ENCODE measurements around the gene HDGF.

The HDGF gene

DNA sequence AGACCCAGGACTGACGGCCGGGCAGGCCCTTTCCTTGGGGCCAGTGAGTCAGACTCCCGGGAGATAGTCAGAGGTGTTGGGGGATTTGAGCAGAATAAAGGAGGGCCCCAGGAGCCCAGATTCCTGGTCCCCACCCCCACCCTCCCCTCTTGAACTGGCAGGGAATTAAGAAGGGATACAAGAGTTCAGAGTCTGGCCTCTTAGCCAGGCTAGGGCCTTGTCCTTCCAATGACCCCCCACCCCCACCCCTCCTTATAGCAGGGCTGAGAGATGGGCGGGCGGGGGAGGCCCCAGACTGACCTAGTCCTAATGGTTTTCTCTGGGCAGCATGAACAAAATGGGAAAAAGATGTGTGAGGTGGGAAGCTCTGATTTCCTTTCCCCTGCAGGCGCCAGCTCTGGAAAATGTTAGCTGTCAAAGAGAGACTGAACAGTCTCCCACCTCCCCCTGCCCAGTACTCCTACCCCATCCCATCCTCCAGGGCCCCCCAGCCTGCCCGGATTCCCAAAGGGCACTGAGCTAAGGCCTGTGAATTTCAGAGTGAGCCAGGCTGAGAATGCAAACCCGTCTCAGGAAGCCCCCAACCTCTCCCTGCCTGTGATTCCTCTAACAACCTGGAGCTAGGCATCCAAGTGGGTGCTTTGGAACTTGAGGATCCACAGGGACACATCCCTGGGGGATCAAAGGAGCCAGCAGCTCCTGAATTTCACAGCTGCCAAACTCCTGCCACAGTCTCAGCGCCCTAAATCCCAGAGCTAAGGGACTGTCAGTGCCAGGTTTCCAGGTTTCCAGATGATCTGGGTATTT, 40.3 kb downstream of the HDGF start:
- TF ChIP-seq HDGF (IDR thresholded peaks at IDR 0.05; ENCODE audit: borderline replicate concordance): no peak
- no peak for TF ChIP-seq TARDBP (IDR thresholded peaks at IDR 0.05)
- TF ChIP-seq BHLHE40 (IDR thresholded peaks at IDR 0.05; ENCODE audit: borderline replicate concordance): no peak
- TF ChIP-seq FOXA1 (IDR thresholded peaks at IDR 0.05): no peak
- TF ChIP-seq SP1 (IDR thresholded peaks at IDR 0.05): no peak
- no peak for TF ChIP-seq CTBP1 (IDR thresholded peaks at IDR 0.05; ENCODE audit: borderline replicate concordance)
- ChIA-PET CTCF (interaction anchor here (0.8 to 20.6 kb wide), 8 partner anchors 9 to 181 kb away, joined by 3 to 429 read pairs (median 4); partner anchors contain the start of genes ISG20L2 and METTL25B), POLR2A (interaction anchor here (0.7 to 3.1 kb wide), 5 partner anchors 15 to 119 kb away, joined by 3 to 18 read pairs (median 4); partner anchors contain the start of genes ISG20L2, METTL25B and NAXE)
- no peak for DNase-seq (ENCODE audit: extremely low spot score)

DNA sequence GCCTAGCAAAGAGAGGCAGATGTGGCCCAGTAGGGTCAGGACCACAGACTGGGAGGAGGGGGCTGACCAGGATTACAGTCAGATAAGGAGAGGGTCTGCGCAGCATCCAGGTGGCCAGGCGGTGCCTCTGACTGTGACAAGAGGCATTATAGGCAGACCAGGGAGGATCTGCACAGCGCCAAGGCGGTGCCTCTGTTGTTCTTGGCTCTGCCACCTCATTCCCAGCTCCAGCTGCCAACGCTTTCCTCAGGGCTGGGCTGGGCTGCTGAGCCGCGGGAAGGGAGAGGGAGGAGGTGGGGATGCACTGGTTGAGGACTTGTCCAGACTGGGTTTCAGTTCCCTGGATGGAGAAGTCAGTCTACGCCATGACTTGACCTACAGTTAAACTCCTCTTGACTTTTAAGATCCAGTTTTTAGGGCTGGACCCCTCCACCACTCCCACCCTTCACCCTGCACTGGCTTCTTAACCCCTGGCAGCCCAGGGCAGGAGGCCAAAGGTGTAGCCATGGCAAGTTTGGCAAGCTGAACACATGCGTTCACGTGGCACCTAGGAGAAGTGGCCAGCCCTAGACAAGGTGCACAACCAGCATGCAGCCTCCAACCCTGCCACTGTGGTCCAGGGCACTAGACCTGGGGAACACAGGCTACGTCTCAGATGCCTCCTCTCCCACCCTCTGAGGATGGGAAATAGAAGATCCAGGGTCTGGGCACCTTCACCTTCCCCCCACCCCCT, 41.6 kb downstream of the HDGF start:
- TF ChIP-seq, protein P1, sequence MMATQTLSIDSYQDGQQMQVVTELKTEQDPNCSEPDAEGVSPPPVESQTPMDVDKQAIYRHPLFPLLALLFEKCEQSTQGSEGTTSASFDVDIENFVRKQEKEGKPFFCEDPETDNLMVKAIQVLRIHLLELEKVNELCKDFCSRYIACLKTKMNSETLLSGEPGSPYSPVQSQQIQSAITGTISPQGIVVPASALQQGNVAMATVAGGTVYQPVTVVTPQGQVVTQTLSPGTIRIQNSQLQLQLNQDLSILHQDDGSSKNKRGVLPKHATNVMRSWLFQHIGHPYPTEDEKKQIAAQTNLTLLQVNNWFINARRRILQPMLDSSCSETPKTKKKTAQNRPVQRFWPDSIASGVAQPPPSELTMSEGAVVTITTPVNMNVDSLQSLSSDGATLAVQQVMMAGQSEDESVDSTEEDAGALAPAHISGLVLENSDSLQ (IDR thresholded peaks at IDR 0.05): no peak
- TF ChIP-seq CTBP1 (IDR thresholded peaks at IDR 0.05; ENCODE audit: borderline replicate concordance) (no peak), SP1 (IDR thresholded peaks at IDR 0.05) (no peak), FOXK2 (IDR thresholded peaks at IDR 0.05) (no peak), TARDBP (IDR thresholded peaks at IDR 0.05) (no peak), FOXA1 (IDR thresholded peaks at IDR 0.05) (no peak), LEF1 (IDR thresholded peaks at IDR 0.05; ENCODE audit: borderline replicate concordance) (no peak), L3MBTL2 (conservative IDR thresholded peaks at IDR 0.05) (no peak), ELF4 (IDR thresholded peaks at IDR 0.05) (no peak), BHLHE40 (IDR thresholded peaks at IDR 0.05; ENCODE audit: borderline replicate concordance) (no peak), SUZ12 (IDR thresholded peaks at IDR 0.05) (no peak), NFRKB (IDR thresholded peaks at IDR 0.05) (no peak), ZNF384 (IDR thresholded peaks at IDR 0.05) (no peak), HDGF (IDR thresholded peaks at IDR 0.05; ENCODE audit: borderline replicate concordance) (no peak), ARNT (IDR thresholded peaks at IDR 0.05) (no peak), FOXM1 (IDR thresholded peaks at IDR 0.05; ENCODE audit: borderline replicate concordance) (no peak)
- CTCF ChIA-PET: interaction anchor here (1.8 to 20.6 kb wide), 3 partner anchors 16 to 50 kb away, joined by 6 to 429 read pairs (median 22); no protein-coding TSS in a partner anchor
- no peak for DNase-seq (ENCODE audit: extremely low spot score)
- POLR2A ChIA-PET: interaction anchor here (1.1 to 3.1 kb wide), 3 partner anchors 16 to 20 kb away, joined by 4 to 18 read pairs (median 5); partner anchors contain the start of genes ISG20L2 and METTL25B

DNA sequence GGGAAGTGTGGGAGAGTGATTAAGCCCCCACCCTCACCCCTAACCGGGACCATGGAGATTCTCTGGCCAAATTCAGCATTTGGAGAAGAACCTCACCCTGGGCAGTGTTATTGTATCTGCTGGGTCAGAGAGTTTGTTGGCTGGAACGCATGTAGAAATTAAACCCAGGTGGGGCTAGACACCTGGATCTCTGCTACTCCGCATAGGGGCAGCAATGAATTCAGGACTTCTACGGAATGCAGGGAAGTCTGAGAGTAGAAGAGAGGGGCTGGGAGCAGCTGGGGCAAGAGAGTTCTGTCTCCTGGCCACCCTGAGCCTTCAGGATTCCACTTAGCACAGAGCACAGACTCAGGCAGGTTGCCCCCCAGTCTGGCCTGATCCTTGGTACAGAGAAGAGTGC, 42.4 kb downstream of the HDGF start:
- no peak for DNase-seq (ENCODE audit: extremely low spot score)
- ChIA-PET POLR2A (interaction anchor here (1.0 to 9.5 kb wide), 3 partner anchors 18 to 48 kb away, joined by 3 to 120 read pairs (median 72); partner anchors contain the start of genes ISG20L2 and METTL25B), CTCF (interaction anchor here (0.6 to 20.6 kb wide), 3 partner anchors 18 to 31 kb away, joined by 3 to 429 read pairs (median 67); partner anchors contain the start of genes ISG20L2 and METTL25B)
- TF ChIP-seq BHLHE40 (IDR thresholded peaks at IDR 0.05; ENCODE audit: borderline replicate concordance) (no peak), ZNF384 (IDR thresholded peaks at IDR 0.05) (no peak), HDGF (IDR thresholded peaks at IDR 0.05; ENCODE audit: borderline replicate concordance) (no peak), TARDBP (IDR thresholded peaks at IDR 0.05) (no peak), SUZ12 (IDR thresholded peaks at IDR 0.05) (no peak), ARNT (IDR thresholded peaks at IDR 0.05) (no peak), FOXM1 (IDR thresholded peaks at IDR 0.05; ENCODE audit: borderline replicate concordance) (no peak), SP1 (IDR thresholded peaks at IDR 0.05) (no peak), CTBP1 (IDR thresholded peaks at IDR 0.05; ENCODE audit: borderline replicate concordance) (no peak), FOXK2 (IDR thresholded peaks at IDR 0.05) (no peak), ELF4 (IDR thresholded peaks at IDR 0.05) (no peak), L3MBTL2 (conservative IDR thresholded peaks at IDR 0.05) (no peak)
- TF ChIP-seq, protein P1 (IDR thresholded peaks at IDR 0.05): no peak

DNA sequence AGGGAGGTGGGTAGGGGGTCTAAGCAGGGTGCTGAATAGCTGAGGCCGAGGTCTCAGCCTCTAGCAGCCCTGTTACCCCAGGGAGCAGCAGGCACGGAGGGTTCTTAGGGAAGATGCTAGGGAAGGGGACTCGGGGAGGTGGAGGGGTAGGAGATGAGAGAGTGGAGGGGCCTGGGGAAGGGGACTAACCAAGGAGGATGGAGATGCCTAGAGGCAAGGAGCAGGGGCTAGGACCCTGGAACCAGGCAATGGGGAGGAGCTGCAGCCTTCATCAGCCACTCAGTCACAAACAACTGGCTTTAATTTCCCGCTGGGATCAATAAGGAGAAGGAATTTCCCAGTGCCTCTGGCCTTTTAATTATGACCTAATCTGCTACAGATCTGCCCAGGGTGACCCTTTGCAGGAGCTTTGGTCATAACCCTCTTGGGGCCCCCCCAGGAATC, 43.2 kb downstream of the HDGF start:
- ChIA-PET CTCF (interaction anchor here (5.9 to 20.6 kb wide), 2 partner anchors 17 to 19 kb away, joined by 67 to 429 read pairs; partner anchors contain the start of genes ISG20L2 and METTL25B), POLR2A (interaction anchor here (1.0 to 9.5 kb wide), 3 partner anchors 18 to 47 kb away, joined by 3 to 120 read pairs (median 72); partner anchors contain the start of genes ISG20L2 and METTL25B)
- TF ChIP-seq ELF4 (IDR thresholded peaks at IDR 0.05) (no peak), FOXM1 (IDR thresholded peaks at IDR 0.05; ENCODE audit: borderline replicate concordance) (no peak), CTBP1 (IDR thresholded peaks at IDR 0.05; ENCODE audit: borderline replicate concordance) (no peak), ARNT (IDR thresholded peaks at IDR 0.05) (no peak), SP1 (IDR thresholded peaks at IDR 0.05) (no peak), LEF1 (IDR thresholded peaks at IDR 0.05; ENCODE audit: borderline replicate concordance) (no peak), NFRKB (IDR thresholded peaks at IDR 0.05) (no peak), ZNF384 (IDR thresholded peaks at IDR 0.05) (no peak), SUZ12 (IDR thresholded peaks at IDR 0.05) (no peak), L3MBTL2 (conservative IDR thresholded peaks at IDR 0.05) (no peak), FOXA1 (IDR thresholded peaks at IDR 0.05) (no peak), HDGF (IDR thresholded peaks at IDR 0.05; ENCODE audit: borderline replicate concordance) (no peak), FOXK2 (IDR thresholded peaks at IDR 0.05) (no peak), TARDBP (IDR thresholded peaks at IDR 0.05) (no peak), BHLHE40 (IDR thresholded peaks at IDR 0.05; ENCODE audit: borderline replicate concordance) (no peak)
- TF ChIP-seq, protein P1 (IDR thresholded peaks at IDR 0.05): no peak
- no peak for DNase-seq (ENCODE audit: extremely low spot score)
